DMS114 treated with DMSO at 0.1 percent for 48 hours (cell line): ENCODE data around the gene VAPB.

Experiments
- DNase-seq: peaks from one replicate; lab custom pipeline; 2025; ENCODE audit not compliant: unreplicated experiment; lab: John Stamatoyannopoulos, UW

VAPB gene

GRCh38 chr20:58458342-58459057 is 69.5 kb downstream of the VAPB start:
- no peak for DNase-seq

GRCh38 chr20:58459058-58459750 is 70.2 kb downstream of the VAPB start:
- no peak for DNase-seq

GRCh38 chr20:58461104-58461503 is 72.1 kb downstream of the VAPB start:
- DNase-seq: no peak

- no peak for DNase-seq
Observed at GRCh38 chr20:58461899-58462298, 72.9 kb downstream of the VAPB start.

- DNase-seq: no peak
Observed at GRCh38 chr20:58463256-58463655, 74.2 kb downstream of the VAPB start.

- DNase-seq: no peak
Observed at GRCh38 chr20:58464838-58465237, 75.8 kb downstream of the VAPB start.

- DNase-seq: no peak
Observed at GRCh38 chr20:58466095-58466708, 77.2 kb downstream of the VAPB start.

- DNase-seq: no peak
Observed at GRCh38 chr20:58466729-58467571, 77.9 kb downstream of the VAPB start.

- no peak for DNase-seq
Observed at GRCh38 chr20:58467572-58468527, 78.8 kb downstream of the VAPB start.

- no peak for DNase-seq
Observed at GRCh38 chr20:58469616-58470015, 80.6 kb downstream of the VAPB start.

- no peak for DNase-seq
Observed at GRCh38 chr20:58470336-58471192, 81.5 kb downstream of the VAPB start.

- no peak for DNase-seq
Observed at GRCh38 chr20:58471193-58472164, 82.5 kb downstream of the VAPB start.

- DNase-seq: no peak
Observed at GRCh38 chr20:58472273-58473018, 83.4 kb downstream of the VAPB start.

GRCh38 chr20:58473453-58474425 is 84.7 kb downstream of the VAPB start:
- no peak for DNase-seq

- DNase-seq: no peak
Observed at GRCh38 chr20:58475466-58475865, 86.4 kb downstream of the VAPB start.

GRCh38 chr20:58478141-58478805 is 89.2 kb downstream of the VAPB start:
- DNase-seq: no peak
